Ishikawa (cell line): Measurements from ENCODE around the gene CRABP2.

ENCODE experiments used
- CEBPB ChIP-seq: IDR thresholded peaks from 2 replicates; pipeline ENCODE4 v1.6.1; 2012
- CREB1 ChIP-seq: IDR thresholded peaks from 2 replicates; pipeline ENCODE4 v1.6.1; 2012; ENCODE audit warnings: low read depth
- EP300 ChIP-seq: IDR thresholded peaks from 2 replicates; pipeline ENCODE4 v1.6.1; 2012; ENCODE audit warnings: borderline replicate concordance
- MAX ChIP-seq: IDR thresholded peaks from 2 replicates; pipeline ENCODE4 v1.6.1; 2012
- NFIC ChIP-seq: IDR thresholded peaks from 2 replicates; pipeline ENCODE4 v1.6.1; 2012
- RAD21 ChIP-seq: IDR thresholded peaks from 2 replicates; pipeline ENCODE4 v1.6.1; 2012; ENCODE audit warnings: low read depth
- REST ChIP-seq: IDR thresholded peaks from 2 replicates; pipeline ENCODE4 v1.6.1; 2012; ENCODE audit warnings: low read depth, mild to moderate bottlenecking
- TAF1 ChIP-seq: IDR thresholded peaks from 2 replicates; pipeline ENCODE4 v1.6.1; 2012; ENCODE audit warnings: low read depth, mild to moderate bottlenecking
- TCF12 ChIP-seq: IDR thresholded peaks from 2 replicates; pipeline ENCODE4 v1.6.1; 2012; ENCODE audit warnings: low read depth
- YY1 ChIP-seq: IDR thresholded peaks from 2 replicates; pipeline ENCODE4 v1.6.1; 2012; ENCODE audit warnings: low read depth
- ZBTB7A ChIP-seq: IDR thresholded peaks from 2 replicates; pipeline ENCODE4 v1.6.1; 2012; ENCODE audit warnings: low read depth
- TF ChIP-seq, protein P1 (sequence below): IDR thresholded peaks from 2 replicates; pipeline ENCODE4 v1.6.1; 2012

- TF ChIP-seq MAX (no peak), CEBPB (no peak), EP300 (no peak), TCF12 (no peak), YY1 (no peak), CREB1 (no peak), REST (no peak), TAF1 (no peak), NFIC (no peak), RAD21 (no peak), ZBTB7A (no peak)
- TF ChIP-seq, protein P1, sequence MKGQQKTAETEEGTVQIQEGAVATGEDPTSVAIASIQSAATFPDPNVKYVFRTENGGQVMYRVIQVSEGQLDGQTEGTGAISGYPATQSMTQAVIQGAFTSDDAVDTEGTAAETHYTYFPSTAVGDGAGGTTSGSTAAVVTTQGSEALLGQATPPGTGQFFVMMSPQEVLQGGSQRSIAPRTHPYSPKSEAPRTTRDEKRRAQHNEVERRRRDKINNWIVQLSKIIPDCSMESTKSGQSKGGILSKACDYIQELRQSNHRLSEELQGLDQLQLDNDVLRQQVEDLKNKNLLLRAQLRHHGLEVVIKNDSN: no peak
These were observed 2.0 kb downstream of the CRABP2 start for GRCh38 chr1:156703336-156703735.
